IMR-90 (cell line): ENCODE results near the gene DIPK1B. TPM values are rescaled to one million over a fixed set of nuclear protein-coding genes. Genes with fewer than 3 reads are reported as not detected.

ENCODE experiments used
- ATAC-seq: fragments of 200-7000 bp; cut with Tn5 transposase; 2 replicates; pipeline ENCODE4 v1.9.1; 2020; ENCODE audit warnings: low read depth, mild to moderate bottlenecking, moderate library complexity
- BruUV-seq: library from RNA; stranded (reverse); fragments of 400-500 nt; replicated peaks from 2 replicates; lab custom pipeline; 2021; lab: Mats Ljungman, UMichigan
- CTCF ChIA-PET: fragments of 300-600 bp; formaldehyde crosslinking; extraction: SDS; loops from one replicate; lab custom pipeline; 2021; ENCODE audit warnings: antibody characterized with exemption; lab: Yijun Ruan, JAX
- POLR2A ChIA-PET: fragments of 300-600 bp; sonication (Branson Sonifier 250); formaldehyde crosslinking; loops from one replicate; lab custom pipeline; 2022; ENCODE audit warnings: antibody characterized with exemption; ENCODE audit not compliant: unreplicated experiment; lab: Charles Lee
- DNase-seq: peaks from one replicate; pipeline ENCODE4 v3.0.0; 2013
- H2AFZ ChIP-seq: replicated peaks from 2 replicates; pipeline ENCODE3; 2013; ENCODE audit warnings: low read length, mild to moderate bottlenecking; ENCODE audit not compliant: poor library complexity
- H2AK5ac ChIP-seq: 2 replicates; pipeline ENCODE4 v1.6.1; 2013; ENCODE audit warnings: low read depth, low read length, inconsistent platforms
- H2AK9ac ChIP-seq: replicated peaks from 2 replicates; pipeline ENCODE3; 2013; ENCODE audit warnings: mild to moderate bottlenecking, low read depth, low read length, moderate library complexity; ENCODE audit not compliant: poor library complexity
- H2BK120ac ChIP-seq: 2 replicates; pipeline ENCODE4 v1.6.1; 2013; ENCODE audit warnings: low read depth, low read length, inconsistent platforms
- H2BK15ac ChIP-seq: 3 replicates; pipeline ENCODE4 v1.6.1; 2013; ENCODE audit warnings: low read depth, low read length, inconsistent platforms
- H2BK20ac ChIP-seq: 2 replicates; pipeline ENCODE4 v1.6.1; 2013; ENCODE audit warnings: low read depth, mild to moderate bottlenecking, inconsistent platforms, low read length, moderate library complexity
- H2BK5ac ChIP-seq: 2 replicates; pipeline ENCODE4 v1.6.1; 2013; ENCODE audit warnings: mild to moderate bottlenecking, low read depth, low read length, inconsistent platforms; ENCODE audit not compliant: poor library complexity, severe bottlenecking
- H3K14ac ChIP-seq: replicated peaks from 2 replicates; pipeline ENCODE4 v1.6.1; 2013; ENCODE audit warnings: low read depth, low read length, inconsistent platforms
- H3K18ac ChIP-seq: 2 replicates; pipeline ENCODE4 v1.6.1; 2013; ENCODE audit warnings: low read depth, low read length, control low read depth
- H3K23ac ChIP-seq: 2 replicates; pipeline ENCODE4 v1.6.1; 2013; ENCODE audit warnings: low read depth, low read length, inconsistent platforms
- H3K27ac ChIP-seq: 2 replicates; pipeline ENCODE4 v1.5.1; 2013; ENCODE audit warnings: mild to moderate bottlenecking, control low read depth, low read length; ENCODE audit not compliant: insufficient read depth
- H3K27me3 ChIP-seq: 2 replicates; pipeline ENCODE4 v1.6.1; 2013; ENCODE audit warnings: low read length; ENCODE audit not compliant: control insufficient read depth, insufficient read depth
- H3K36me3 ChIP-seq: 2 replicates; pipeline ENCODE4 v1.6.1; 2013; ENCODE audit warnings: low read length, mixed read lengths; ENCODE audit not compliant: control insufficient read depth, insufficient read depth
- H3K4ac ChIP-seq: 2 replicates; pipeline ENCODE4 v1.6.1; 2013; ENCODE audit warnings: low read depth, low read length, inconsistent platforms
- H3K4me1 ChIP-seq: 2 replicates; pipeline ENCODE4 v1.6.1; 2013; ENCODE audit warnings: low read length, mixed read lengths; ENCODE audit not compliant: control insufficient read depth, insufficient read depth
- H3K4me2 ChIP-seq: 2 replicates; pipeline ENCODE4 v1.6.1; 2013; ENCODE audit warnings: low read depth, mild to moderate bottlenecking, control low read depth, low read length, moderate library complexity
- H3K4me3 ChIP-seq: 2 replicates; pipeline ENCODE4 v1.5.1; 2013; ENCODE audit warnings: low read depth, mild to moderate bottlenecking, control low read depth, low read length, moderate library complexity; ENCODE audit not compliant: insufficient read depth
- H3K56ac ChIP-seq: 2 replicates; pipeline ENCODE4 v1.6.1; 2013; ENCODE audit warnings: low read length, inconsistent platforms; ENCODE audit not compliant: insufficient read depth; ENCODE audit errors: extremely low read depth
- H3K79me1 ChIP-seq, 2 experiments: 2 replicates each; pipeline ENCODE4 v1.6.1; 2013; ENCODE audit warnings: low read length in 2 of 2, inconsistent platforms in 1 of 2, low read depth in 1 of 2
- H3K9ac ChIP-seq: 2 replicates; pipeline ENCODE4 v1.6.1; 2013; ENCODE audit warnings: low read depth, low read length, control low read depth
- H3K9me1 ChIP-seq: 2 replicates; pipeline ENCODE4 v1.6.1; 2013; ENCODE audit warnings: low read length, inconsistent platforms; ENCODE audit not compliant: insufficient read depth
- H3K9me3 ChIP-seq: 2 replicates; pipeline ENCODE4 v1.6.1; 2013; ENCODE audit warnings: low read length; ENCODE audit not compliant: control insufficient read depth, insufficient read depth
- H4K20me1 ChIP-seq: 2 replicates; pipeline ENCODE4 v1.6.1; 2013; ENCODE audit warnings: low read length, inconsistent platforms; ENCODE audit not compliant: insufficient read depth
- H4K5ac ChIP-seq: 2 replicates; pipeline ENCODE4 v1.6.1; 2013; ENCODE audit warnings: mild to moderate bottlenecking, low read depth, low read length, control low read depth
- H4K8ac ChIP-seq, 2 experiments: 2 replicates each; pipeline ENCODE4 v1.6.1; 2013; ENCODE audit warnings: low read depth in 2 of 2, low read length in 2 of 2, control low read depth in 1 of 2, inconsistent platforms in 1 of 2
- H4K91ac ChIP-seq: 2 replicates; pipeline ENCODE4 v1.6.1; 2013; ENCODE audit warnings: low read depth, low read length, inconsistent platforms; ENCODE audit not compliant: insufficient read depth
- BHLHE40 ChIP-seq: fragments of 150-350 bp; IDR thresholded peaks from 2 replicates; pipeline ENCODE4 v1.6.1; 2016; ENCODE audit warnings: mild to moderate bottlenecking, low read depth, low read length
- CHD1 ChIP-seq: IDR thresholded peaks from 2 replicates; pipeline ENCODE4 v1.6.1; 2012; ENCODE audit warnings: low read depth, low read length, improper control_type of control experiment
- FOS ChIP-seq: fragments of 150-350 bp; IDR thresholded peaks from 2 replicates; pipeline ENCODE4 v1.6.1; 2016; ENCODE audit warnings: low read depth, low read length
- MAFK ChIP-seq: IDR thresholded peaks from 2 replicates; pipeline ENCODE4 v1.6.1; 2012; ENCODE audit warnings: low read depth, low read length, improper control_type of control experiment
- MAZ ChIP-seq: IDR thresholded peaks from 2 replicates; pipeline ENCODE4 v1.6.1; 2012; ENCODE audit warnings: low read depth, mild to moderate bottlenecking, low read length, improper control_type of control experiment, moderate library complexity, borderline replicate concordance
- MXI1 ChIP-seq: IDR thresholded peaks from 2 replicates; pipeline ENCODE4 v1.6.1; 2012; ENCODE audit warnings: low read depth, mild to moderate bottlenecking, low read length, moderate library complexity, borderline replicate concordance
- NFE2L2 ChIP-seq: fragments of 150-350 bp; IDR thresholded peaks from 2 replicates; pipeline ENCODE4 v1.6.1; 2016; ENCODE audit warnings: low read depth, mild to moderate bottlenecking, low read length
- RCOR1 ChIP-seq: IDR thresholded peaks from 2 replicates; pipeline ENCODE4 v1.6.1; 2012; ENCODE audit warnings: mild to moderate bottlenecking, low read length, improper control_type of control experiment; ENCODE audit not compliant: insufficient replicate concordance
- RFX5 ChIP-seq: IDR thresholded peaks from 2 replicates; pipeline ENCODE4 v1.8.0; 2012; ENCODE audit warnings: low read depth, mild to moderate bottlenecking, low read length, moderate library complexity
- SMC3 ChIP-seq: fragments of 150-350 bp; IDR thresholded peaks from 2 replicates; pipeline ENCODE4 v1.6.1; 2016; ENCODE audit warnings: low read depth, mild to moderate bottlenecking, antibody characterized with exemption, low read length, moderate library complexity
- WGBS, 2 experiments: methylation state at CpG; one replicate each; pipeline versions ENCODE4 v1.1.5 to v1.1.7; 2013; ENCODE audit warnings: missing lambda C conversion rate in 2 of 2; ENCODE audit not compliant: insufficient read length in 1 of 2; ENCODE audit errors: extremely low coverage in 2 of 2; 5-methylcytosine and 5-hydroxymethylcytosine counted together
- dilution Hi-C: fragments of 300-500 bp; cut with HindIII; formaldehyde crosslinking; loops from one replicate; pipeline ENCODE4 v1.14.3; 2018; ENCODE audit warnings: low sequenced_read_pairs; ENCODE audit not compliant: unreplicated experiment
- in situ Hi-C: fragments of 300-500 bp; cut with MboI; formaldehyde crosslinking; loops from 3 replicates; pipeline ENCODE4 v1.14.3; 2019; ENCODE audit warnings: low sequenced_read_pairs, inconsistent platforms, mixed read lengths
- intact Hi-C: fragments of 100-400 bp; cut with micrococcal nuclease; formaldehyde crosslinking; loops from 2 replicates; pipeline ENCODE4 v1.10.0; 2022
- polyA plus RNA-seq, 3 experiments: library from polyadenylated mRNA; depleted of rRNA; stranded (reverse); fragments of >200 nt; gene quantifications; 2 replicates each; pipeline ENCODE4 v1.2.3, GENCODE V29; 2012; ENCODE audit warnings: low replicate concordance in 1 of 3
- total RNA-seq: library from RNA; depleted of rRNA; stranded (reverse); fragments of >200 nt; gene quantifications from 2 replicates; pipeline ENCODE4 v1.2.3, GENCODE V29; 2012
- TF ChIP-seq, protein P1 (sequence below): fragments of 150-350 bp; IDR thresholded peaks from 2 replicates; pipeline ENCODE4 v1.6.1; 2017; ENCODE audit warnings: mild to moderate bottlenecking, antibody characterized with exemption, low read length, low read depth
- TF ChIP-seq, protein P2 (sequence below): fragments of 150-350 bp; IDR thresholded peaks from 2 replicates; pipeline ENCODE4 v1.6.1; 2016; ENCODE audit warnings: low read depth, mild to moderate bottlenecking, low read length, moderate library complexity, borderline replicate concordance

The DIPK1B gene
- total and polyA plus RNA-seq, 2 of the 4 experiments (the other 2 are of a cell fraction): 3.4 to 7.1 TPM

- no peaks in the 10 kb centered on the region for H3K36me3 ChIP-seq
Observed at GRCh38 chr9:136693490-136694162, 18.7 kb upstream of the DIPK1B start.

More at GRCh38 chr9:136693490-136694162, 18.7 kb upstream of the DIPK1B start:
- no peak overlapping the region for H3K56ac ChIP-seq
- no peak overlapping the region for H2AK9ac ChIP-seq
- H3K18ac ChIP-seq: no peak overlapping the region
- no peak overlapping the region for H3K4me3 ChIP-seq
- H3K27me3 ChIP-seq: peaks cover 11% of the 10 kb centered on the region; the same call in 1 of the 2 replicates
- peak; percentile 24 for DNase-seq
- no peak overlapping the region for H2BK15ac ChIP-seq
- no TSS peak for BruUV-seq
- H2AK5ac ChIP-seq: peak overlapping the region; percentile 28; the same call in 1 of the 2 replicates
- no peak overlapping the region for H2BK5ac ChIP-seq
- H3K9ac ChIP-seq: no peak overlapping the region
- CTCF ChIA-PET: interaction anchor here (0.8 to 1.0 kb wide), 2 partner anchors 14 to 208 kb away, joined by 3 read pairs; no protein-coding TSS in a partner anchor
- H4K5ac ChIP-seq: no peak overlapping the region
- no peak overlapping the region for H2BK20ac ChIP-seq
- POLR2A ChIA-PET: no interaction called here
- intact Hi-C loops: no loop called here
- no CpG with 5 or more reads among the region's 15 CpGs for WGBS, 2 experiments
- no peaks in the 10 kb centered on the region for H4K20me1 ChIP-seq
- in situ Hi-C loops: no loop called here
- H3K79me1 ChIP-seq: no peaks in the 10 kb centered on the region
- no peak overlapping the region for H3K27ac ChIP-seq
- peak overlapping the region; percentile 19 for H2AFZ ChIP-seq
- H3K14ac ChIP-seq: no peak overlapping the region
- H3K9me3 ChIP-seq: no peaks in the 10 kb centered on the region
- no peak for ATAC-seq
- 0 out of 2 replicates have a peak, but pooled peaks cover 2% of the 10 kb centered on the region for H3K4me1 ChIP-seq
- no peak overlapping the region for H4K8ac ChIP-seq
- H2BK120ac ChIP-seq: no peak overlapping the region
- no peak overlapping the region for H3K4me2 ChIP-seq
- TF ChIP-seq RCOR1 (no peak), MAZ (no peak), MXI1 (no peak), CHD1 (no peak), FOS (no peak), MAFK (no peak), RFX5 (no peak), SMC3 (no peak), NFE2L2 (no peak), BHLHE40 (no peak)
- TF ChIP-seq, protein P1, sequence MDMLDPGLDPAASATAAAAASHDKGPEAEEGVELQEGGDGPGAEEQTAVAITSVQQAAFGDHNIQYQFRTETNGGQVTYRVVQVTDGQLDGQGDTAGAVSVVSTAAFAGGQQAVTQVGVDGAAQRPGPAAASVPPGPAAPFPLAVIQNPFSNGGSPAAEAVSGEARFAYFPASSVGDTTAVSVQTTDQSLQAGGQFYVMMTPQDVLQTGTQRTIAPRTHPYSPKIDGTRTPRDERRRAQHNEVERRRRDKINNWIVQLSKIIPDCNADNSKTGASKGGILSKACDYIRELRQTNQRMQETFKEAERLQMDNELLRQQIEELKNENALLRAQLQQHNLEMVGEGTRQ: no peak
- TF ChIP-seq, protein P2, sequence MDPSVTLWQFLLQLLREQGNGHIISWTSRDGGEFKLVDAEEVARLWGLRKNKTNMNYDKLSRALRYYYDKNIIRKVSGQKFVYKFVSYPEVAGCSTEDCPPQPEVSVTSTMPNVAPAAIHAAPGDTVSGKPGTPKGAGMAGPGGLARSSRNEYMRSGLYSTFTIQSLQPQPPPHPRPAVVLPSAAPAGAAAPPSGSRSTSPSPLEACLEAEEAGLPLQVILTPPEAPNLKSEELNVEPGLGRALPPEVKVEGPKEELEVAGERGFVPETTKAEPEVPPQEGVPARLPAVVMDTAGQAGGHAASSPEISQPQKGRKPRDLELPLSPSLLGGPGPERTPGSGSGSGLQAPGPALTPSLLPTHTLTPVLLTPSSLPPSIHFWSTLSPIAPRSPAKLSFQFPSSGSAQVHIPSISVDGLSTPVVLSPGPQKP: no peak
- H3K9me1 ChIP-seq: no peaks in the 10 kb centered on the region
- no peak overlapping the region for H4K91ac ChIP-seq
- no peak overlapping the region for H3K4ac ChIP-seq
- H3K23ac ChIP-seq: no peak overlapping the region
- dilution Hi-C loops: no loop called here
